Right ventricle myocardium superior (tissue), 1 donor: Measurements from ENCODE around the gene OR2T4. TPM values are rescaled to one million over a fixed set of nuclear protein-coding genes. Genes with fewer than 3 reads are reported as not detected.

Source experiments
- ATAC-seq: fragments of 200-7000 bp; cut with Tn5 transposase; one replicate; pipeline ENCODE4 v1.9.1; 2020; ENCODE audit warnings: mild to moderate bottlenecking; ENCODE audit not compliant: poor library complexity
- DNase-seq: peaks from one replicate; pipeline ENCODE4 v3.0.0-alpha.2; 2020
- intact Hi-C: fragments of 100-400 bp; cut with DNase I; formaldehyde crosslinking; loops from one replicate; pipeline ENCODE4 v1.11.2; 2022
- long read RNA-seq: library from polyadenylated mRNA; unstranded; transcript quantifications from one replicate; pipeline ENCODE4 v2.0.0, GENCODE V29; 2021
- total RNA-seq: library from RNA; stranded (reverse); fragmentation: NEBNext Ultra II Directional; extraction: Animal tissue kit (Norgen Biotek cat#: 25700); gene quantifications from one replicate; pipeline ENCODE4 v1.2.1, GENCODE V29; 2021
- donor health status: DM: no; HTN: yes; CAD: no; lungs with severe emphysema.

Gene OR2T4
- total RNA-seq: not detected
- long read RNA-seq: 0 reads

DNA sequence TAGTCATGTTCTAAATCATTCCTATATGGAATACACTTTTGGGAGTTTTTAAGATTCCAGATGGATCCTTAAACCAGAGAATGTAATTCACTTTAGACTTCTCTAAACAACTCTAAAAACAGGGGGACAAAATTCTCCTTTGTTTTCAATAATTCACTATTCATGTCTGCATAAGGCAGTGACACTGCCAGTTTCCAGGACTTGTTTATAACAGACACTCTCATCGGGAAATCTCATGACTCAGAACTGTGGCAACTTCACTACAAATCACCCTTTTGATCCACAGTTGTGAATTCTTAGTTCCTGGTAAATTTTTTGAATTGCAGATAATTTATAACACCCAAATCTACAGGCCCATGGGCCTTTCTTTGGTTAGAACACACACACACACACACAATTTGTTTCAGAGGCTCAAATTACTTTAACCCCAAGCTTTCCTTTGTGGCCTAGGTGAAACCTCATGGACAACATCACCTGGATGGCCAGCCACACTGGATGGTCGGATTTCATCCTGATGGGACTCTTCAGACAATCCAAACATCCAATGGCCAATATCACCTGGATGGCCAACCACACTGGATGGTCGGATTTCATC, at the start of gene OR2T4:
TSS of gene OR2T4 (plus strand) at position 545 of the 595 bp plus-strand sequence. CDS start at position 545, 0 bp downstream.
- intact Hi-C loops: no loop called here
- no peak for DNase-seq
- ATAC-seq: no peak

DNA sequence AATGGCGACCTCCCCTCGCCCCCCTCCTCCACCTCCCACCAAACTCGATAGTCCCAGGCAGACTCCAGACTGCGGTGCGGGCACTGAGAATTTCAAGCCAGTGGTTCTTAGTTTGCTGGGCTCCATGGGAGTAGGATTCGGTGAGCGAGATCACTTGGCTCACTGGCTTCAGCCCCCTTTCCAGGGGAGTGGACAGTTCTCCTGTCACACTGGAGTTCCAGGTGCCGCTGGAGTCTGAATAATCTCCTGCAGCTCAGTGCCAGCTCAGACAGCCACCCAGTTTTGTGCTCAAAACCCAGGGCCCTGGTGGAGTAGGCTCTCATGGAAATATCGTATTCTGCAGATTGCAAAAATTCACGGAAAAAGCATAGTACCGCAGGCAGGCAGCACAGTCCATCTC, 44.7 kb upstream of the OR2T4 start:
- intact Hi-C loops: no loop called here
- ATAC-seq (no peak), DNase-seq (no peak)

GRCh38 chr1:248324468-248324867, 37.0 kb upstream of the OR2T4 start, which contains the start of gene OR2M7:
TSS of gene OR2M7 (minus strand) at chr1:248324568. CDS start at chr1:248324568, 0 bp downstream.
- intact Hi-C loops: no loop called here
- DNase-seq (no peak), ATAC-seq (no peak)

GRCh38 chr1:248343451-248343850, 18.0 kb upstream of the OR2T4 start:
- ATAC-seq: no peak
- intact Hi-C loops: no loop called here
- no peak for DNase-seq

DNA sequence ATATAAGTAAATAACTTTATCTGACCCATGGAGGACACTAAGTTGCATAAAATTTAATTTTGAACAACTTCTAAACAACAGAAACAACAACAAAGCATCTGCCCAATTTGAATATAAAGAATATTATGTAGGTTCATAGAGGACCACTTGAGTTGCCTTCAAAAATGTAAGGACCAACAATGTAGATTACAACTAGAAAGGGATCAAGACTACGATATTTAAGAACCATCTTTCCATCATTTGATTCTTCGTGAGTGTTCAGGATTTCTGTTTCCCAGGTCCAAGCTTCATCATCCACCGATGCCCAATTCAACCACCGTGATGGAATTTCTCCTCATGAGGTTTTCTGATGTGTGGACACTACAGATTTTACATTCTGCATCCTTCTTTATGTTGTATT, 13.0 kb upstream of the OR2T4 start, which contains the start of gene OR14C36:
TSS of gene OR14C36 (plus strand) at position 301 of the 400 bp plus-strand sequence. CDS start at position 301, 0 bp downstream.
- DNase-seq (no peak), ATAC-seq (no peak)
- intact Hi-C loops: no loop called here

GRCh38 chr1:248359415-248359814, 2.0 kb upstream of the OR2T4 start:
- DNase-seq: no peak
- intact Hi-C loops: no loop called here
- ATAC-seq: no peak

DNA sequence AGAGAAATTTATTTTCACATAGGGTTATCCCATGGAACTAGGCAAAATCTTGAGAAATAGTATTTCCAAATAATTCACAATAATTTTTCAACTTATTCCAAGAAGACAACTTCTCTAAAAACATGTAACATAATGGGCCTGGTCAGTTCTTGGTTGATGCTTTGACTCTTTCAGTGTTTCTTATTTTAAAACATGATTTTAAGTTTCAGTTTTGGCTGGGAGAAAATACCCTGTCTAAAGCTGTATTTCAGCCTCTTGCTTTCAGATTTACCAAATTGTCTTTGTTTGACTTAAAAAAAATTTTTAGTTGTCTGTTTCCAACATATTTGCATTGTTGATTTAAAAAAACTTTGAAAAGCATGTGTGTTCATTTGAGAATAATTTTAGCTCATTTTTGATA, 5.1 kb downstream of the OR2T4 start:
- DNase-seq (no peak), ATAC-seq (no peak)
- intact Hi-C loops: no loop called here

DNA sequence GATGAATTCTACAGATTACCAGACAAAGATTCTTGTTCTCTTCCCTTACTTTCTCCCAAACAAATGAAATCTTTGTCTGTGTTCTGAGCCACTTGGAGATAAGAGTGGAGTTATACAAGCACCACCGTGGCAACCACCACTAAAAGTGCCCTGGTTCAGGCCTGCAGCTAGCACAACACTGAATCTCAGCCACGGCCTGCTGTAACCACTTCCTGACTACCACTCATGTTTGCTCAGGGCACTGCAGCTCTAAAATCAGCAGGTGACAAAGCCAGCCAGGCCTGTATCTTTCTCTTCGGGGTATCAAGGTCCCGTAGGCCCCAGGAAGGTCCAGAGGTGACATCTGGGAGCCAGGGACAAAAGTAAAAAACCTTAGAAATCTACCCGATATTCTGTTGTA, 10.9 kb downstream of the OR2T4 start:
- ATAC-seq: no peak
- intact Hi-C loops: no loop called here
- DNase-seq: no peak

DNA sequence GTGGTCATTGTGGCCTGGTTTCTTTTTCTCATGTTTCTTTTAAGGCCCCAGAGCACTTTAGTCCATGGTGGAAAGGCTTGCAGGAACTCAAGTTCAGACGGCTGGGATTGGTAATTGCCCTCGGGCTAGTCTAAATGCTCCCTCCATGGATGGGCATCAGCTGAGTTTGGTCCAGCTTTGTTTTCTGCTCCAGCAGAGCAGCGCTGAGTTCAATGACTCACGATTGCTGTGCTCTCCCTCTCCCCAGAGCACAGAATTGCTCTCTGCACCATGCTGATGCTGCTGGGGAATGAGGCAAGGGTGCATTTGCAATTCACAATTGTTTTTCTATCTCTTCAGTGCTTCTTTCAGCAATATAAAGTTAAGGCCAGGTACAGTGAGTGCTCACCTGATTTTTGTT, 12.3 kb downstream of the OR2T4 start:
- intact Hi-C loops: no loop called here

GRCh38 chr1:248375446-248375845, 14.0 kb downstream of the OR2T4 start, which contains the start of gene OR2T6:
TSS of gene OR2T6 (plus strand) at chr1:248375746. CDS start at chr1:248387609, 11,863 bp downstream.
- ATAC-seq: no peak

More for the DNA sequence above, 12.3 kb downstream of the OR2T4 start:
- ATAC-seq: no peak
- no peak for DNase-seq

GRCh38 chr1:248376916-248377315, 15.5 kb downstream of the OR2T4 start:
- intact Hi-C loops: no loop called here

More at GRCh38 chr1:248375446-248375845, 14.0 kb downstream of the OR2T4 start, which contains the start of gene OR2T6:
- intact Hi-C loops: no loop called here
- DNase-seq: no peak

GRCh38 chr1:248380854-248381253, 19.4 kb downstream of the OR2T4 start:
- intact Hi-C loops: no loop called here
- DNase-seq (no peak), ATAC-seq (no peak)

More at GRCh38 chr1:248376916-248377315, 15.5 kb downstream of the OR2T4 start:
- ATAC-seq (no peak), DNase-seq (no peak)

DNA sequence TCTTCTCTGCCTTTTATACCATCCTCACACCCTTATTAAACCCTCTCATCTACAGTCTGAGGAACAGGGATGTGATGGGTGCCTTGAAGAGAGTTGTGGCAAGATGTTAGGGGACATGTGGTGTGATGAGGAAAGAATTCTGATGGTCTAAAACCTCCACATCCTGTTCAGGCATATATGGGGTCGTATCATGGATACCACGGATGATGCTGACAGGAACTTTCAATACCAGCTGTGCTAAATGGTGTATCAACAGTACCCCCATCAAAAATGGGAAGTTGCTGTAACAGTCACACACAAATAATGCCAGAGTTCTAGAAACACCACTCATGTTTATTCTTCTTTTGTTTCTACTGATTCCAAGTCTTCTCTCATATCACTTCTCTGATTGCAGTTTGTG, 27.0 kb downstream of the OR2T4 start:
- intact Hi-C loops: no loop called here
- ATAC-seq (no peak), DNase-seq (no peak)

DNA sequence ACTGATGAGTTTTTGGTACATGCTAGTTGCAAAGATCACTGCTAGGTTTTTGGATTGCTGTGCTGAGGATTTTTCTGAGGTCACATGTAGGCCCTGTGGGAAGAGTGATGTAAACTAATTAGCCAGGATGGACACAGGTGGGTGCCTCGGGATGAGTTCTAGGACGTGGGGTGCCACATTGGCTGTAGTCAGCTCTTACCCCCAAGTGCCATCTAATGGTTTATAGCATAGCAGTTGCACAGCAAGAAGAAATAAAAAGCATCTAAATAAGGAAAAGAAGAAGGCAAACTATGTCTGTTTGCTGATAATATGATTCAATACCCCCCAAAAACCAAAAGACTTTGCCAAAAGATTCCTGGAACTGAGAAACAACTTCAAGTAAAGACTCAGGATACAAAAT, 31.6 kb downstream of the OR2T4 start:
- ATAC-seq (no peak), DNase-seq (no peak)
- intact Hi-C loops: no loop called here

- intact Hi-C loops: no loop called here
- DNase-seq: no peak
- ATAC-seq: no peak
These were observed 41.3 kb downstream of the OR2T4 start, which contains the start of gene OR2T1 for GRCh38 chr1:248402748-248403147. TSS of gene OR2T1 (plus strand) at chr1:248403048. CDS start at chr1:248406148, 3,100 bp downstream.

DNA sequence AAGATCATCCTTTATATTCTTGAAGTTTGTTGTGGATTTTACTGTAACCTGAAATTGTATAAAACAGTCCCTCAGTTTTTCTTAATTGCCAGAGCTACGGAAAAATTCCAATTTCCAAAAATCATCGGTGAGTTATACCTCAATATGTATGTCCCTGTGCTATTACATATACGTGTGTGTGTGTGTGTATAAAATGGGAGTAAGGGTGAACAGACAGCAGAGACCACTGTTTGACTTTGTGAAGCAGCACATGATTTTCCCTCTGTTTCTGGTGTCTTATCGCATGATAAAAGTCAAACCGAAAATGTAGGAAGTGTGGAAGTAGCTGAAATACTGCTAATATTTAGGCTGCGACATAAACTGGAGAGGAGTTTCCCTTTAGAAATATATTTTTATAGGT, 42.6 kb downstream of the OR2T4 start:
- ATAC-seq (no peak), DNase-seq (no peak)
- intact Hi-C loops: no loop called here

- ATAC-seq: no peak
These were observed 45.5 kb downstream of the OR2T4 start for GRCh38 chr1:248406721-248407692.

More at GRCh38 chr1:248406721-248407692, 45.5 kb downstream of the OR2T4 start:
- DNase-seq: no peak
- intact Hi-C loops: no loop called here
